Osteoblast (primary cell): ENCODE measurements around the gene STARD7. TPM values are rescaled to one million over a fixed set of nuclear protein-coding genes. Genes with fewer than 3 reads are reported as not detected.

ENCODE experiments used
- DNase-seq: peaks from one replicate; pipeline ENCODE4 v3.0.0; 2011; ENCODE audit warnings: low spot score, mixed read lengths; ENCODE audit not compliant: insufficient read length; ENCODE audit errors: missing footprints
- H2AFZ ChIP-seq: 2 replicates; pipeline ENCODE4 v1.6.0; 2011; ENCODE audit warnings: mild to moderate bottlenecking, low read length
- H3K27ac ChIP-seq: 2 replicates; pipeline ENCODE4 v1.5.1; 2011; ENCODE audit warnings: mild to moderate bottlenecking, low read depth, low read length, moderate library complexity
- H3K27me3 ChIP-seq: 2 replicates; pipeline ENCODE4 v1.6.0; 2012; ENCODE audit warnings: mild to moderate bottlenecking, control low read depth, inconsistent platforms, low read length, moderate library complexity; ENCODE audit not compliant: insufficient read depth
- H3K36me3 ChIP-seq: 2 replicates; pipeline ENCODE4 v1.5.1; 2011; ENCODE audit warnings: mild to moderate bottlenecking, low read length, control low read depth, moderate library complexity; ENCODE audit not compliant: insufficient read depth
- H3K4me1 ChIP-seq: 2 replicates; pipeline ENCODE4 v1.5.1; 2011; ENCODE audit warnings: mild to moderate bottlenecking, low read length, control low read depth, moderate library complexity; ENCODE audit not compliant: insufficient read depth
- H3K4me2 ChIP-seq: 2 replicates; pipeline ENCODE4 v1.6.0; 2011; ENCODE audit warnings: mild to moderate bottlenecking, low read length; ENCODE audit not compliant: insufficient read depth
- H3K4me3 ChIP-seq: fragments of 200-600 bp; sonication (generic); 3 replicates; pipeline ENCODE4 v1.5.1; 2012; ENCODE audit warnings: mild to moderate bottlenecking, low read length, inconsistent platforms; ENCODE audit not compliant: insufficient read depth
- H3K79me2 ChIP-seq: 2 replicates; pipeline ENCODE4 v1.6.0; 2012; ENCODE audit warnings: mild to moderate bottlenecking, low read length, control low read depth, inconsistent platforms; ENCODE audit not compliant: insufficient read depth
- H3K9me3 ChIP-seq: 2 replicates; pipeline ENCODE4 v1.5.1; 2011; ENCODE audit warnings: low read depth, low read length, control low read depth
- H4K20me1 ChIP-seq: 2 replicates; pipeline ENCODE4 v1.6.0; 2012; ENCODE audit warnings: mild to moderate bottlenecking, low read length, control low read depth; ENCODE audit not compliant: insufficient read depth
- CTCF ChIP-seq: IDR thresholded peaks from 2 replicates; pipeline ENCODE4 v1.5.1; 2011; ENCODE audit warnings: mild to moderate bottlenecking, low read depth, low read length, moderate library complexity; ENCODE audit errors: extremely low read depth
- total RNA-seq: library from RNA; depleted of rRNA; stranded (reverse); fragments of >200 nt; gene quantifications from 2 replicates; pipeline ENCODE4 v1.2.3, GENCODE V29; 2012

STARD7 gene
- total RNA-seq, 1 donor: 163 TPM

GRCh38 chr2:96139181-96139758, 69.4 kb downstream of the STARD7 start:
- Histone ChIP-seq H3K9me3 (no peaks in the 10 kb centered on the region), H4K20me1 (peaks cover 5% of the 10 kb centered on the region), H3K4me3 (no peak overlapping the region), H3K27ac (no peak overlapping the region), H2AFZ (no peak overlapping the region), H3K36me3 (no peaks in the 10 kb centered on the region), H3K27me3 (peaks cover 5% of the 10 kb centered on the region), H3K4me2 (no peak overlapping the region), H3K79me2 (peaks cover 1% of the 10 kb centered on the region), H3K4me1 (peaks cover 3% of the 10 kb centered on the region)
- peak; percentile 54 for DNase-seq
- TF ChIP-seq CTCF: no peak

- Histone ChIP-seq H3K27ac (no peak within 1 kb of the TSS), H3K36me3 (no peaks in the 10 kb centered on the region), H4K20me1 (peaks cover 2% of the 10 kb centered on the region), H2AFZ (no peak within 1 kb of the TSS), H3K4me2 (no peak within 1 kb of the TSS), H3K79me2 (no peaks in the 10 kb centered on the region), H3K9me3 (no peaks in the 10 kb centered on the region), H3K4me1 (no peaks in the 10 kb centered on the region), H3K4me3 (no peak within 1 kb of the TSS), H3K27me3 (peaks cover 5% of the 10 kb centered on the region)
- TF ChIP-seq CTCF: peak; percentile 60
- peak; percentile 96 for DNase-seq
Measured at GRCh38 chr2:96138179-96139145, 70.2 kb downstream of the STARD7 start, which contains the start of gene ASTL. ASTL (minus strand) TSS chr2:96138502; CDS start chr2:96138436, 66 bp downstream.

- Histone ChIP-seq H3K79me2 (no peaks in the 10 kb centered on the region), H2AFZ (no peak overlapping the region), H4K20me1 (peaks cover 2% of the 10 kb centered on the region), H3K27me3 (peaks cover 9% of the 10 kb centered on the region), H3K27ac (no peak overlapping the region), H3K36me3 (no peaks in the 10 kb centered on the region), H3K4me2 (no peak overlapping the region), H3K4me3 (no peak overlapping the region), H3K4me1 (no peaks in the 10 kb centered on the region), H3K9me3 (no peaks in the 10 kb centered on the region)
- peak; percentile 79 for DNase-seq
- no peak for TF ChIP-seq CTCF
Measured at GRCh38 chr2:96137321-96138178, 71.1 kb downstream of the STARD7 start.
